ENCODE data around the gene RAB20. TPM values are rescaled to one million over a fixed set of nuclear protein-coding genes. Genes with fewer than 3 reads are reported as not detected.

RAB20 gene
- polyA plus RNA-seq, 1 donor (not counting 4 experiments of a cell fraction or from before 2014, with no cell fraction given): 4.3 TPM

GRCh38 chr13:110480161-110480560 is 81.4 kb downstream of the RAB20 start:
- FAIRE-seq: no peak
- no peaks in the 10 kb centered on the region for H3K4me1 ChIP-seq (ENCODE audit: control insufficient read depth, extremely low read depth, insufficient read depth, low read length)
- no peak overlapping the region for H3K4me3 ChIP-seq (ENCODE audit: control insufficient read depth in 2 of 3, extremely low read depth in 1 of 3, insufficient read depth in 2 of 3, low read depth in 1 of 3, low read length in 3 of 3)
- H2AFZ ChIP-seq (ENCODE audit: control insufficient read depth, low read length): no peak overlapping the region
- no peak overlapping the region for H3K9ac ChIP-seq (ENCODE audit: control insufficient read depth, extremely low read depth, insufficient read depth, low read length)
- no peaks in the 10 kb centered on the region for H3K9me3 ChIP-seq (ENCODE audit: control insufficient read depth, low read depth, low read length)
- TF ChIP-seq EZH2 (IDR thresholded peaks at IDR 0.05; ENCODE audit: low read length) (no peak), CTCF (optimal IDR thresholded peaks at IDR 0.05 in 1 of 3, IDR thresholded peaks at IDR 0.05 in 1 of 3, conservative IDR thresholded peaks at IDR 0.05 in 1 of 3; ENCODE audit: extremely low read depth in 1 of 3, insufficient read depth in 2 of 3, low read length in 3 of 3) (no peak)
- dilution Hi-C loops (cut with MboI; ENCODE audit: extremely low pct_ligation_motif_present, low sequenced_read_pairs): no loop called here
- no peaks in the 10 kb centered on the region for H3K9me1 ChIP-seq (ENCODE audit: control insufficient read depth, extremely low read depth, insufficient read depth, low read length)
- peaks cover 16 to 18% of the 10 kb centered on the region in 2 experiments for H3K36me3 ChIP-seq (ENCODE audit: control insufficient read depth in 2 of 2, extremely low read depth in 1 of 2, insufficient read depth in 2 of 2, low read length in 2 of 2)
- no peak overlapping the region for H3K4me2 ChIP-seq (ENCODE audit: control insufficient read depth, extremely low read depth, insufficient read depth, low read depth, low read length)
- no peak for DNase-seq (ENCODE audit: low read depth, low spot score)
- no peaks in the 10 kb centered on the region for H3K27me3 ChIP-seq (ENCODE audit: control insufficient read depth, extremely low read depth, insufficient read depth, low read length)
- H4K20me1 ChIP-seq (ENCODE audit: control insufficient read depth, extremely low read depth, insufficient read depth, low read length): no peaks in the 10 kb centered on the region
- H3K79me2 ChIP-seq (ENCODE audit: control insufficient read depth, insufficient read depth, low read length): no peaks in the 10 kb centered on the region
- H3K27ac ChIP-seq (ENCODE audit: control insufficient read depth, insufficient read depth, low read length): no peak overlapping the region

GRCh38 chr13:110479648-110480047 is 81.9 kb downstream of the RAB20 start:
- Histone ChIP-seq H3K4me3 (ENCODE audit: control insufficient read depth in 2 of 3, extremely low read depth in 1 of 3, insufficient read depth in 2 of 3, low read depth in 1 of 3, low read length in 3 of 3) (no peak overlapping the region), H3K9me3 (ENCODE audit: control insufficient read depth, low read depth, low read length) (no peaks in the 10 kb centered on the region), H3K36me3 (ENCODE audit: control insufficient read depth in 2 of 2, extremely low read depth in 1 of 2, insufficient read depth in 2 of 2, low read length in 2 of 2) (peaks cover 16 to 23% of the 10 kb centered on the region in 2 experiments), H3K27ac (ENCODE audit: control insufficient read depth, insufficient read depth, low read length) (no peak overlapping the region), H3K4me1 (ENCODE audit: control insufficient read depth, extremely low read depth, insufficient read depth, low read length) (no peaks in the 10 kb centered on the region), H3K4me2 (ENCODE audit: control insufficient read depth, extremely low read depth, insufficient read depth, low read depth, low read length) (no peak overlapping the region), H4K20me1 (ENCODE audit: control insufficient read depth, extremely low read depth, insufficient read depth, low read length) (no peaks in the 10 kb centered on the region), H3K9me1 (ENCODE audit: control insufficient read depth, extremely low read depth, insufficient read depth, low read length) (no peaks in the 10 kb centered on the region), H3K79me2 (ENCODE audit: control insufficient read depth, insufficient read depth, low read length) (no peaks in the 10 kb centered on the region), H3K27me3 (ENCODE audit: control insufficient read depth, extremely low read depth, insufficient read depth, low read length) (no peaks in the 10 kb centered on the region), H2AFZ (ENCODE audit: control insufficient read depth, low read length) (no peak overlapping the region), H3K9ac (ENCODE audit: control insufficient read depth, extremely low read depth, insufficient read depth, low read length) (no peak overlapping the region)
- dilution Hi-C loops (cut with MboI; ENCODE audit: extremely low pct_ligation_motif_present, low sequenced_read_pairs): no loop called here
- no peak for FAIRE-seq
- DNase-seq (ENCODE audit: low read depth, low spot score): no peak
- no peak for TF ChIP-seq CTCF (optimal IDR thresholded peaks at IDR 0.05 in 1 of 3, IDR thresholded peaks at IDR 0.05 in 1 of 3, conservative IDR thresholded peaks at IDR 0.05 in 1 of 3; ENCODE audit: extremely low read depth in 1 of 3, insufficient read depth in 2 of 3, low read length in 3 of 3)
- TF ChIP-seq EZH2 (IDR thresholded peaks at IDR 0.05; ENCODE audit: low read length): no peak

All from keratinocyte (primary cell).